DMS 273 (cell line): Measurements from ENCODE around the gene PGAM1.
"Not testable (repeated sequence)": the region's sequence is repeated elsewhere in the genome, so short reads cannot be mapped to it uniquely, and the experiment has no call there.

Experiments used
- DNase-seq: peaks from one replicate; lab custom pipeline; 2025; ENCODE audit not compliant: unreplicated experiment; lab: John Stamatoyannopoulos, UW

PGAM1 gene

DNA sequence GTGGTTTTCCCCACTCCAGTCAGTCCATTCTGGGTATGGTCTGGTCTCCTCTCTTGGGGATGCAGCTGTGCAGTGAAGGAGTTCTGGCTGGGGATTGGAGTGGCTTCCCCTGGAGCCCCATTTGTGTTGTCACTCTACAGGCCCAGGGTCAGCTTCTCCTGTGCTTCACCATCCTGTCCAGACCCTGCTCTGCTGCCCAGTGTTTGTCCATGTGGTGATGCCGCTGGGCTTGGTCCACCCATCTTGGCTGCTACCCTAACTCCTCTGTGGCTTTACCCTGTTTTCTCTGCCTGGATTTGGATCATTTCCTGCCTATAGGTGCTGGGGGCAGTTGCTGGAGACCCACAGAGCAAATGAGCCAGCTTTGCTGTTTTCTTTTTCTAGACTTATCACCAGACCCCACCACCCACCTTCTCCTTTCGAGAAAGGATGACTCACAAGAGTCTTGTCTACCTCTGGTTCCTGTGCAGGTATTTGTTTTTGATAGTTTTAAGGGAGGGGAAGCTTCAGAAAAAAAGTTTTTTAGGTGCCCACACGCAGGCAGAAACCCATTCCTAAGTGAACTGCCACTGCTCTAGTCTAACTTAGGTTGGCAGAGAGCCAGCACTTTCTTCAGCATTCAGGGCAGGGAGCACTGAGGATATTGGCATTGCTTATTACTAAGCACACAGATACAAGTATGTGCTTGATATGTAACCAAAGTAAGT, 28.5 kb downstream of the PGAM1 start:
- peak; percentile 36 for DNase-seq

DNA sequence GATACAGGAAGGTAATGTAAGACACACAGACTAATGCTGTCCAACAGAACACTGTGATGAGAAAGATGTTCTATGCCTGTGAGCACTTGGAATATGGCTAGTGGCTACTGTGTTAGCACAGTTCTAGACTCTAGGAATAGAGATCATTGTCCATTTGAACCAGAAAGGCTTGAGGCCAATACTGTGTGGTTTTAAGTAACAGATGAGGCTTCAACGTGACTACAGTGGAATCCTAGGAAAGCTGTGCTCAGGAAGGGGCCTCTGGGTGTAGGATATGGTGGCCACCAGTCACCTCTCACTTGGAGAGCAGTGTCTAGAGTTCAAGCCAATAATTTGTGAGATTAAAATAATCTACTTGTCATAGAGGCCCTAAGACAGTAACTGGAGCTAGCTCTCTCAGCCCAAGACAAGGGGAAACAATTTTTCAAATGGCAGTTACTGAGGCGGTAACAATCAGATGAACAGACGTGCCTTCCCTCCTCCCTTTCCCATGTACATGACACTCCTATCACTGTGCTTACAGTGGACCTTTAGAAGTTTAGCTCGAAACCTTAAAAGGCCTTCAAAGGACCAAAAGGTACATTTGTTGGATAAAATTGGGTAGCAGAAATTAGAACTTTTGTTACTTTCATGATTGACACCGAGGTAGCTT, 30.2 kb downstream of the PGAM1 start:
- DNase-seq = no peak

DNA sequence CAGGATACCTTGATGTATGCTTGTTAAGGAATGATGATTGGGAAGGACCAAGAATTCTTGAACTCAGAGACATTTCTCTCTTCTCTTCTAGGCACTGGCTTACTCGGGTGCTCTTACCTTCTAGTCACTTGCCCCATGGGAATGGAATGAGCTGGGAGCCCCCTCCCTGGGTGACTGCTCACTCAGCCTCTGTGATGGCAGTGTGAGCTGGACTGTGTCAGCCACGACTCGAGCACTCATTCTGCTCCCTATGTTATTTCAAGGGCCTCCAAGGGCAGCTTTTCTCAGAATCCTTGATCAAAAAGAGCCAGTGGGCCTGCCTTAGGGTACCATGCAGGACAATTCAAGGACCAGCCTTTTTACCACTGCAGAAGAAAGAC, 30.7 kb downstream of the PGAM1 start:
- DNase-seq = no peak

GRCh38 chr10:97459111-97459510, 33.1 kb downstream of the PGAM1 start:
- DNase-seq = no peak

DNA sequence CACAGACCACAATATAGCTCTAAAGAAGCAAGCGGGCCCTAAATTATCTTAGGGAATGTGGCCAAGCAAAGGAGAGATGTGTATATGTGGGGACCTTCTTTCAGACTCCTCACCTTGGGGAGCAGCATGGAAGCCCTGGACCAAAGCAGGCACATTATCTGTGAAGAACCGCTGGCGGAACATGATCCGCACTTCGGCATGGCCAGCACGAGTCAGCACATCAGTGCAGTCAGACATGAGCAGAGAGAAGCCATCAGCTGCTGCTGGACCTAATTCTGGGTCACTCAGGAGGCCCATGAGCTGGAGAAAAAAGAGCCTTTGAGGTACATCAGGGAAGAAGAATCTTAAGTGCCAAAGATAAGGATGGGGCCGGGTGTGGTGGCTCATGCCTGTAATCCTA, 33.9 kb downstream of the PGAM1 start:
- DNase-seq = no peak

- DNase-seq = no peak
Measured at GRCh38 chr10:97462309-97462708, 36.3 kb downstream of the PGAM1 start.

DNA sequence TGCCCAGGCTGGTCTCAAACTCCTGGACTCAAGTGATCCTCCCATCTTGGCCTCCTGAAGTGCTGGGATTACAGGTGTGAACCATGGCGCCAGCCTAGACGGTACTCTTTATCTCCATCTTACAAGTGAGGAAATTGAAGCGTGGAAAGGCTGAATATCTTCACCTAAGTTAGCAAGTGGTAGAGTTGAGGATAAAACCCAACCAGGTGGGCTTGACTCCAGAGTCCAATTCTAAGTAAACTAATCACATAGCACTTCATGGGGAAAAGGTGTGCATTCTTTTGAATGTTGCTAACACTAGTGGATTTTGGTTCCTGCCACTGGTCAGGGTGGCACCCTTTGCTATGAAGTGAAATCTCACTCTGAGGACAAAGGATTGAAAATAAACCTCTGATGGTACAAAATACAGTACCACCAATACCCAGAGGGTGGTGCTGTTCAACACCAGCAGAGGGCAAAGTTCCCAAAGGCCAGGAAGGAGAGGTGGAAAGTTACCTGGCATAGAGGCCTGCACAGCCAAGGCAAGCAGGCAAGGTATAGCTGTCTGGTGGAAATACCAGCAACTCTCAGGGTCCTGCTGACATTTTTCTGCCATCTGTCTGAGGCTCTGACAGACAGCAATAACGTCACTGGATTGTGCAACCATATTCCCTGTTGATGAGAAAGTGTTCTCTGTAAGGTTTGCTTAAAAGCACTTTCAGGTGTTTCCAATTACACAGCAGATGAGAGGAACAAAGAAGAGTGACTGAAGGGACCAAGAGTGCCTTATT, 37.6 kb downstream of the PGAM1 start:
- DNase-seq = peak; percentile 65

GRCh38 chr10:97464226-97464625, 38.2 kb downstream of the PGAM1 start:
- DNase-seq = no peak

GRCh38 chr10:97465982-97466381, 40.0 kb downstream of the PGAM1 start:
- no peak for DNase-seq

GRCh38 chr10:97466755-97467154, 40.8 kb downstream of the PGAM1 start:
- DNase-seq = no peak

DNA sequence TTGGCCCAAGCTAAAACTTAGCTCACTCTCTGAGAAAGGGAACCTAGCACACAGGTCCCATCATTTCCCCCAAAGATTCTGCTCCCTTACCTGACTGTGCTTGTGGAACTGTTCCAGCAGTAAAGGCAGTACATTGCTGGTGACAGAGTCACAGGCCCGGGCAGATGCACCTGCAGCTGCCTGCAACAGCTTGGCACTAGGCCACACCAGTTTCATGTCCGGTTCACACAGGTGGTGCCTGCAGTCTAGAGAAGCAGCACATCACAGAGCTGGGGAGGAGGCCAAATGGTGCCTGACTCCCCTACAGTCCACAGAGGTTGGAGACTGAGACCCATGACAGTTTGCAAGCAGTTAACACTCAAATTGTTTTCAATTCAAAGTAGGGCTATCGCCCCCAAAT, 42.2 kb downstream of the PGAM1 start:
- no peak for DNase-seq

- DNase-seq = not testable (repeated sequence)
Measured at GRCh38 chr10:97468781-97469180, 42.8 kb downstream of the PGAM1 start.

- DNase-seq = no peak
Measured at GRCh38 chr10:97474918-97475317, 48.9 kb downstream of the PGAM1 start.

- DNase-seq = no peak
Measured at GRCh38 chr10:97475936-97476594, 50.1 kb downstream of the PGAM1 start.

- DNase-seq = not testable (repeated sequence)
Measured at GRCh38 chr10:97479410-97479809, 53.4 kb downstream of the PGAM1 start.

- DNase-seq = peak; percentile 77
Measured at GRCh38 chr10:97479939-97480338, 53.9 kb downstream of the PGAM1 start.

GRCh38 chr10:97481071-97481470, 55.1 kb downstream of the PGAM1 start:
- DNase-seq = no peak

- DNase-seq = no peak
Measured at GRCh38 chr10:97482381-97482780, 56.4 kb downstream of the PGAM1 start.
